K562 (cell line): ENCODE results near the gene LSS. TPM values are rescaled to one million over a fixed set of nuclear protein-coding genes. Genes with fewer than 3 reads are reported as not detected.

Experiments
- ATAC-seq: fragments of 200-7000 bp; cut with Tn5 transposase; 3 replicates; pipeline ENCODE4 v1.9.1; 2020; ENCODE audit warnings: moderate library complexity
- BruUV-seq: library from RNA; stranded (reverse); fragments of 400-500 nt; replicated peaks from 2 replicates; lab custom pipeline; 2021; lab: Mats Ljungman, UMichigan
- CTCF ChIA-PET: fragments of 300-600 bp; formaldehyde crosslinking; extraction: SDS; loops from one replicate; lab custom pipeline; 2021; ENCODE audit warnings: low intra/inter-chr PET ratio; lab: Yijun Ruan, JAX
- POLR2A ChIA-PET: fragments of 300-600, 350-650 bp; sonication (Branson Sonifier 250); formaldehyde crosslinking; extraction: SDS; loops from one replicate; lab custom pipeline; 2021; ENCODE audit warnings: antibody characterized with exemption, inconsistent platforms; lab: Yijun Ruan, JAX
- DNase-seq, 4 experiments: peaks; one replicate each; pipeline versions ENCODE4 v3.0.0 to v3.0.0-alpha.2; 2011 to 2018; ENCODE audit warnings: low spot score in 3 of 4, mixed read lengths in 3 of 4; ENCODE audit errors: extremely low read depth in 1 of 4
- FAIRE-seq: peaks from 2 replicates; lab custom pipeline; 2011; peaks lifted over from hg19 to GRCh38; lab: Jason Lieb, UNC
- H2AFZ ChIP-seq: 2 replicates; pipeline ENCODE4 v1.6.0; 2011; ENCODE audit warnings: low read depth, low read length, control low read depth, inconsistent platforms
- H3K27ac ChIP-seq: fragments of 200-600 bp; 3 replicates; pipeline ENCODE4 v1.8.0; 2011; ENCODE audit warnings: low read depth, mild to moderate bottlenecking, control low read depth, inconsistent platforms, low read length, moderate library complexity, mixed read lengths; ENCODE audit errors: extremely low read depth
- H3K27me3 ChIP-seq, 2 experiments: fragments of 300-600 bp in 1 of 2; 2 replicates in 1 of 2; 3 replicates in 1 of 2; pipeline versions ENCODE4 v1.6.0 to v1.8.0; 2011; ENCODE audit warnings: inconsistent platforms in 2 of 2, low read length in 2 of 2, mild to moderate bottlenecking in 1 of 2, mixed read lengths in 1 of 2, moderate library complexity in 1 of 2; ENCODE audit not compliant: control insufficient read depth in 2 of 2, insufficient read depth in 2 of 2
- H3K36me3 ChIP-seq: fragments of 300-600 bp; 3 replicates; pipeline ENCODE4 v1.8.0; 2011; ENCODE audit warnings: mild to moderate bottlenecking, low read length, inconsistent platforms; ENCODE audit not compliant: control insufficient read depth, insufficient read depth
- H3K4me1 ChIP-seq, 2 experiments: fragments of 200-600 bp in 1 of 2; replicated peaks in 1 of 2; 2 replicates in 1 of 2; 3 replicates in 1 of 2; pipeline versions ENCODE4 v1.5.1 to v1.8.0; 2011; ENCODE audit warnings: inconsistent platforms in 2 of 2, low read length in 2 of 2, mild to moderate bottlenecking in 1 of 2, mixed read lengths in 1 of 2, moderate library complexity in 1 of 2; ENCODE audit not compliant: control insufficient read depth in 2 of 2, insufficient read depth in 2 of 2
- H3K4me2 ChIP-seq: 2 replicates; pipeline ENCODE4 v1.6.1; 2011; ENCODE audit warnings: low read length, control low read depth, inconsistent platforms, mixed read lengths; ENCODE audit not compliant: insufficient read depth
- H3K4me3 ChIP-seq: fragments of 200-600 bp; sonication (generic), shearing (Covaris generic); 2 replicates; pipeline ENCODE4 v1.5.1; 2016; ENCODE audit warnings: control low read depth, inconsistent platforms
- H3K79me2 ChIP-seq: fragments of 200-600 bp; 3 replicates; pipeline ENCODE4 v1.8.0; 2011; ENCODE audit warnings: low read length, inconsistent platforms; ENCODE audit not compliant: control insufficient read depth, insufficient read depth
- H3K9ac ChIP-seq, 2 experiments: 2 replicates each; pipeline versions ENCODE4 v1.6.0 to v1.6.1; 2011; ENCODE audit warnings: low read depth in 2 of 2, low read length in 2 of 2, control low read depth in 1 of 2, inconsistent platforms in 1 of 2, mild to moderate bottlenecking in 1 of 2, mixed read lengths in 1 of 2; ENCODE audit not compliant: insufficient read depth in 1 of 2
- H3K9me1 ChIP-seq: one replicate; pipeline ENCODE4 v1.6.0; 2011; ENCODE audit warnings: inconsistent platforms, mild to moderate bottlenecking, low read length, moderate library complexity; ENCODE audit not compliant: control insufficient read depth, insufficient read depth
- H3K9me3 ChIP-seq: replicated peaks from 2 replicates; pipeline ENCODE4 v1.5.1; 2011; ENCODE audit warnings: low read depth, low read length, inconsistent platforms; ENCODE audit not compliant: control insufficient read depth, insufficient read depth
- H4K20me1 ChIP-seq: replicated peaks from 2 replicates; pipeline ENCODE4 v1.6.1; 2011; ENCODE audit warnings: low read length, inconsistent platforms, mixed read lengths; ENCODE audit not compliant: control insufficient read depth, insufficient read depth
- KAT2B ChIP-seq: IDR thresholded peaks from one replicate; pipeline ENCODE4 v1.6.1; 2012; ENCODE audit warnings: low read depth, mild to moderate bottlenecking, control low read depth, inconsistent platforms, low read length, moderate library complexity
- NCOA1 ChIP-seq: fragments of 450-650 bp; IDR thresholded peaks from 2 replicates; pipeline ENCODE4 v1.6.1; 2016; ENCODE audit warnings: low read depth
- PRMT5 ChIP-seq: sonication (generic); formaldehyde crosslinking; IDR thresholded peaks from 2 replicates; pipeline ENCODE4 v1.5.0; 2020; ENCODE audit warnings: missing genetic modification reagents
- TGIF2 ChIP-seq: sonication (generic); formaldehyde crosslinking; IDR thresholded peaks from 2 replicates; pipeline ENCODE4 v1.8.1; 2022; ENCODE audit warnings: mild to moderate bottlenecking, missing genetic modification reagents, moderate library complexity
- ZNF444 ChIP-seq: fragments of 250-450 bp; sonication (Bioruptor Pico); IDR thresholded peaks from 2 replicates; pipeline ENCODE4 v1.4.0; 2020; ENCODE audit warnings: mild to moderate bottlenecking, moderate library complexity
- WGBS: fragments of 100-300 bp; shearing (Covaris generic); methylation state at CpG from one replicate; pipeline ENCODE4 v1.1.6; 2016; ENCODE audit warnings: low coverage, mixed read lengths; ENCODE audit not compliant: insufficient coverage; ENCODE audit errors: missing lambda C conversion rate; 5-methylcytosine and 5-hydroxymethylcytosine counted together
- in situ Hi-C: fragments of 300-500 bp; cut with MboI; formaldehyde crosslinking; loops from 4 replicates; pipeline ENCODE4 v1.15.0; 2018; ENCODE audit warnings: inconsistent platforms, mixed read lengths
- intact Hi-C: fragments of 100-400 bp; cut with micrococcal nuclease; formaldehyde crosslinking; loops from 2 replicates; pipeline ENCODE4 v1.14.2; 2022
- polyA plus RNA-seq, 8 experiments: library from polyadenylated mRNA; depleted of rRNA in 4 of 8; stranded (reverse) in 5 of 8; unstranded in 3 of 8; fragments of >200 nt; fragmentation: Nextera tagmentation in 2 of 8; fragmentation: Illumina TruSeq in 1 of 8; extraction: Ambion mirVana in 2 of 8; extraction: Trizol in 1 of 8; gene quantifications; 2 replicates each; pipeline versions ENCODE4 v1.2.1 to v1.2.3, GENCODE V29; 2011 to 2014; ENCODE audit warnings: inconsistent platforms in 1 of 8, missing spikeins in 1 of 8
- total RNA-seq, 7 experiments: library from RNA; depleted of rRNA in 6 of 7; stranded (reverse); fragments of >200 nt in 6 of 7; fragmentation: Illumina TruSeq in 2 of 7; extraction: Trizol in 2 of 7; gene quantifications; 2 replicates each; pipeline versions ENCODE4 v1.2.1 to v1.2.3, GENCODE V29; 2011 to 2021; ENCODE audit warnings: low replicate concordance in 1 of 7

The LSS gene
- total and polyA plus RNA-seq, 9 of the 15 experiments (the other 6 are each of a cell fraction or from before 2014, with no cell fraction given) = 2.2 to 89.5 (median 37.4) TPM

DNA sequence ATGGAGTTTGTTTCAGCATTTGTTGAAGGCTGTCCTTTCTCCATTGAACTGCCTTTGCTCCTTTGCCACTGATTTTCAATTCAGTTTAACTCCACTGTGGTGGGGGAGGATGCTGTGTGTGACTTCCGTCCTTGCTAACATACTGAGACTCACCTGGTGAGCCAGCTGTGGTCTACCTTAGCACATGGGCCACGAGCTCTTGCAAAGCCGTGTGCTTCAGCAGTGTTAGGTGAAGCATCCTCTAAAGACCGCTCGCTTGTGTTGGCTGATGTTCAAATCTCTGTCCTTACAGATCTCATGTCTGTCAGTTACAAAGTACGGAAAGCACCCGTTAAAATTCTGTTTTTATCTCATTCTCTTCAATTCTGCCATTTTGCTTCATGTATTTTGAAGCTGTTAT is 40.8 kb downstream of the LSS start:
- CTCF ChIA-PET = no interaction called here
- H3K36me3 ChIP-seq = peaks cover 54% of the 10 kb centered on the region; the same call in 2 of the 3 replicates
- H3K4me2 ChIP-seq = no peak overlapping the region; the same call in 1 of the 2 replicates
- DNase-seq (no peak), ATAC-seq (no peak), FAIRE-seq (no peak)
- H3K9ac ChIP-seq = no peak overlapping the region
- in situ Hi-C loops = no loop called here
- H3K4me1 ChIP-seq = peaks cover 46 to 79% of the 10 kb centered on the region in 2 experiments
- TF ChIP-seq NCOA1 (no peak), ZNF444 (CRISPR knock-in tag) (no peak)
- intact Hi-C loops = loop anchor here (2.0 to 5.0 kb wide), 2 partner anchors 35 to 39 kb away; partner anchors contain the start of gene LSS
- H3K4me3 ChIP-seq = no peak overlapping the region
- H3K9me1 ChIP-seq = peaks cover 4% of the 10 kb centered on the region
- no peaks in the 10 kb centered on the region for H3K27me3 ChIP-seq
- peak overlapping the region; percentile 27 for H3K27ac ChIP-seq
- H2AFZ ChIP-seq = no peak overlapping the region
- peaks cover 10% of the 10 kb centered on the region for H3K79me2 ChIP-seq
- 61% methylated on average over 7 of the region's 7 CpGs for WGBS
- no peaks in the 10 kb centered on the region for H3K9me3 ChIP-seq
- BruUV-seq = no TSS peak
- no peaks in the 10 kb centered on the region for H4K20me1 ChIP-seq
- POLR2A ChIA-PET = interaction anchor here (0.6 to 0.9 kb wide), 2 partner anchors 9 to 329 kb away, joined by 4 read pairs; no protein-coding TSS in a partner anchor

DNA sequence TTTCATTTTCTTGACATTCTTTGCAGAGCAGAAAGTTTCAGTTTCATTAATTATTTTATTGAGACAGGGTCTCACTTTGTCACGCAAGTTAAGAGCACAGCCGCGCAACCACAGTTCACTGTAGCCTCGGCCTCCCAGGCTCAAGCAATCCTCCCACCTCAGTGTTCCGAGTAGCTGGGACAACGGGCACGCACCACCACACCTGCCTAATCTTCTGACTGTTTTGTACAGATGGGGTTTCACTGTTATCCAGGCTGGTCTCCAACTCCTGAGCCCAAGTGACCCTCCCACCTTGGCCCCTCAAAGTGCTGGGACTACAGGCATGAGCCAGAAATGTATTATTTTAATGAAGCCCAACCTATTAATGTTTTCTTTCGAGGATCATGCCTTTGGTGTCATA is 41.3 kb downstream of the LSS start:
- Histone ChIP-seq H3K36me3 (peaks cover 54% of the 10 kb centered on the region; the same call in 2 of the 3 replicates), H4K20me1 (no peaks in the 10 kb centered on the region), H3K79me2 (peaks cover 16% of the 10 kb centered on the region), H2AFZ (no peak overlapping the region), H3K4me3 (no peak overlapping the region), H3K27ac (no peak overlapping the region; the same call in 2 of the 3 replicates), H3K9me1 (peaks cover 5% of the 10 kb centered on the region), H3K9me3 (no peaks in the 10 kb centered on the region), H3K4me2 (no peak overlapping the region), H3K4me1 (peaks cover 51 to 84% of the 10 kb centered on the region in 2 experiments), H3K27me3 (no peaks in the 10 kb centered on the region), H3K9ac (no peak overlapping the region)
- ATAC-seq (no peak), DNase-seq (no peak), FAIRE-seq (no peak)
- intact Hi-C loops = loop anchor here (5.0 kb wide), 1 partner anchor 40 kb away; the partner anchor contains the start of gene LSS
- 87% methylated on average over 8 of the region's 8 CpGs for WGBS
- TF ChIP-seq TGIF2 (no peak), PRMT5 (CRISPR knock-in tag) (no peak), KAT2B (no peak)
- ChIA-PET POLR2A (interaction anchor here (0.9 kb wide), 1 partner anchor 8 kb away, joined by 4 read pairs; no protein-coding TSS in a partner anchor), CTCF (no interaction called here)
- BruUV-seq = no TSS peak
- in situ Hi-C loops = no loop called here
